RPMI8226 (cell line): ENCODE measurements around the gene NAALADL2.
"Not testable (repeated sequence)": the region's sequence is repeated elsewhere in the genome, so short reads cannot be mapped to it uniquely, and the experiment has no call there.

Source experiments
- DNase-seq: peaks from one replicate; pipeline ENCODE4 v3.0.0-alpha.2; 2015

NAALADL2 gene

GRCh38 chr3:175818811-175819464 lies 959.8 kb downstream of the NAALADL2 start:
- DNase-seq: peak; percentile 40

- not testable (repeated sequence) for DNase-seq
Measured at GRCh38 chr3:175822766-175823491, 963.8 kb downstream of the NAALADL2 start.

GRCh38 chr3:175825016-175825580 lies 966.0 kb downstream of the NAALADL2 start:
- DNase-seq: not testable (repeated sequence)

DNA sequence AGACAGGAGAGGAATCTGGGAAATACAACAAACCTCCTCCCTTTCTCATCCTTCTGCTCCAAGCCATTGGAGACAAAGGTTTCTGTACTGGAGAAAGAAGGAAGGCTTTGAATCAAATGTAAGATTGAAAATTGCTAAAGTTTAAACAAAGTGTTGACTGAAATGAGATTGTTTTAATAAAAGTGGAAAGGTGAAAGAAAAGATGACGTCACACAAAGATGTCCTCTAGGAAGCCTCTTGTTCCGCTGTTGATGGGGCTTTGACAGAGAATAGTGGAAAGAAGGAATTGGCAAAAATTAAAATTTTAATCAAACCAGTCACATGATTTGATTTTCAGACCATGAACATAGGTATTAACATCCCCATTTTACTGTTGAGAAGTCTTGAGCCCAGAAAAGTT lies 967.6 kb downstream of the NAALADL2 start:
- DNase-seq: no peak

- not testable (repeated sequence) for DNase-seq
Measured at GRCh38 chr3:175829809-175830208, 970.7 kb downstream of the NAALADL2 start.

DNA sequence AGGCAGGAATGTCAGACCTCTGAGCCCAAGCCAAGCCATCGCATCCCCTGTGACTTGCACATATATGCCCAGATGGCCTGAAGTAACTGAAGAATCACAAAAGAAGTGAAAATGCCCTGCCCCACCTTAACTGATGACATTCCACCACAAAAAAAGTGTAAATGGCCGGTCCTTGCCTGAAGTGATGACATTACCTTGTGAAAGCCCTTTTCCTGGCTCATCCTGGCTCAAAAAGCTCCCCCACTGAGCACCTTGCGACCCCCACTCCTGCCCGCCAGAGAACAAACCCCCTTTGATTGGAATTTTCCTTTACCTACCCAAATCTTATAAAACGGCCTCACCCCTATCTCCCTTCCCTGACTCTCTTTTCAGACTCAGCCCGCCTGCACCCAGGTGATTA lies 976.6 kb downstream of the NAALADL2 start:
- not testable (repeated sequence) for DNase-seq

DNA sequence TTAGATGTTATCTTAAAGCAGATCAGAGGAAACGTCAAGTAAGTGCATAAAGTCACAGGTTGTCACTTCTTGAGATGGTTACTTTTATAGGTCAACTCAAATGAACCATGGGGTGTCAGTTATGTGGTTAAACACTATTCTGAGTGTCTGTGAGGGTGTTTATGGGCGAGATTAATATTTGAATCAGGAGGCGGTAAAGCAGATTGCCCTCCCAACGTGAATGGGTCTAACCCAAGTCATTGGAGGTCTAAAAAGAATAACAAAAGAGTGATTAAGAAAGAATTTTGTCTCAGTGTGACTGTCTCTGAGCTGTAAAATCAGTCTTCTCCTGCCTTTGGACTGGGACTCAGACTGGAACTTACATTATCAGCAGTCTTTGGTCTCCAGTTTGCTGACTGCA lies 977.5 kb downstream of the NAALADL2 start:
- no peak for DNase-seq

GRCh38 chr3:175837962-175838361 lies 978.8 kb downstream of the NAALADL2 start:
- DNase-seq: no peak

- no peak for DNase-seq
Measured at GRCh38 chr3:175839366-175840005, 980.4 kb downstream of the NAALADL2 start.

DNA sequence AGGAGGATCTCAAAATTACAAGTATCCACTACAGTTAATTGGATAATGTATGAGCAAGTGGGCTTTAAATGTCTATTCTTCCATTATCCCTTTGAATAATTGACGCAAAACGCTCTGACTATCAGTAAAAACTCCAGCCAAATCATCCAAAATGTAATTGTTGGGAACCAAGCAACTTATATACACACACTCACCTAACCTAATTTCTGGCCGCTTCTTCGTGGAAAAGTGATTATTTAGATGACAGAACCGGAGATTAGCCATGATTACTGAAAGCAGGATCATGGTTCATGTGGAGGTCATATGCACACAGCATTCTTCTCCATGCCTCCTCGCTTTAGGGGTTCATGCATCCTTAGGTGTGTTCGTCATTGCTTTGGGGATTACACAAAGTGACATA lies 992.4 kb downstream of the NAALADL2 start:
- DNase-seq: no peak

DNA sequence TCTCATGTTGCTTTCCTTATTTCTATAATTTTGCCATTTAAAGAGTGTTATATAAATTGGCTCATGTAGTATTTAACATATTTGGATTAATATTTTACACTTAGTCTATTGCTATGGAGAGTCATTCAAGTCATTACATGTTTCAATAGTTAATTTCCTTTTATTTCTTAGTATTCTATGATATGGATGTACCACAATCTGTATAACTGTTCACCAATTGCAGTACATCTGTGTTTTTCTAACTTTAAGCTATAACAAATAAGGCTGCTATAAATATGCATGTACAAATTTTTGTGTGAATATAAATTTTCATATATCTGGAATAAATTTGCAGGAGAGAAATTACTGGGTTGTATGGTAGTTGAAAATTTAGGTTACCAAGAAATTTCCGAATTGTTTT lies 993.4 kb downstream of the NAALADL2 start:
- DNase-seq: no peak

DNA sequence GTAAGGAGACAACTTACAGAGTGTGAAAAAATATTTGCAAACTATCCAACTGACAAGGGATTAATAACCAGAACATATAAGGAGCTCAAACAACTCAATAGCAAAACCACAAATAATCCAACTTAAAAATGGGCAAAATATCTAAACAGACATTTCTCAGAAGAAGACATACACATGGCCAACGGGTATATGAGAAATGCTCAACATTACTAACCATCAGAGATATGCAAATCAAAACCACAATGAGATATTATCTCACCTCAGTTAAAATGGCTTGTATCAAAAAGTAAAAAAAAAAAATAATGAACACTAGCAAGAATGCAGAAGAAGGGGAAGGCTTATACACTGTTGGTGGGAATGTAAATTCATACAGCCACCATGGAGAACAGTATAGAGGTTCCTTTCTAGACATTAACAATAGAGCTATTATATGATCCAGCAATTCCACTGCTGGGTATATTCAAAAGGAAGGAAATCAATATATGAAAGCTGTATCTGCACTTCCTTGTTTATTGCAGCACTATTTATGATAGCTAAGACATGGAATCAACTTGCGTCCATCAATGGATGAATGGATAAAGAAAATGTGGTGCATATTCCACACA lies 998.6 kb downstream of the NAALADL2 start:
- DNase-seq: no peak
